H9 (cell line): ENCODE results near the gene FANCI. TPM values are rescaled to one million over a fixed set of nuclear protein-coding genes. Genes with fewer than 3 reads are reported as not detected.

ENCODE experiments used
- DNase-seq: peaks from one replicate; pipeline ENCODE4 v3.0.0-alpha.2; 2017
- H2AFZ ChIP-seq: one replicate; pipeline ENCODE4 v1.6.1; 2013; ENCODE audit warnings: mild to moderate bottlenecking, low read length, control low read depth, moderate library complexity
- H2AK5ac ChIP-seq: 2 replicates; pipeline ENCODE4 v1.6.1; 2013; ENCODE audit warnings: low read length, control low read depth, mixed read lengths; ENCODE audit not compliant: insufficient read length
- H2BK120ac ChIP-seq: one replicate; pipeline ENCODE4 v1.6.1; 2013; ENCODE audit warnings: low read depth, mild to moderate bottlenecking, low read length, control low read depth, inconsistent platforms; ENCODE audit not compliant: poor library complexity, severe bottlenecking
- H2BK12ac ChIP-seq: 2 replicates; pipeline ENCODE4 v1.6.1; 2013; ENCODE audit warnings: low read length, control low read depth, mixed read lengths, low read depth; ENCODE audit not compliant: insufficient read length
- H2BK15ac ChIP-seq: 2 replicates; pipeline ENCODE4 v1.6.1; 2013; ENCODE audit warnings: low read depth, low read length, control low read depth
- H2BK20ac ChIP-seq: one replicate; pipeline ENCODE4 v1.6.1; 2013; ENCODE audit warnings: low read depth, mild to moderate bottlenecking, low read length, control low read depth, inconsistent platforms; ENCODE audit not compliant: poor library complexity, severe bottlenecking
- H2BK5ac ChIP-seq: 2 replicates; pipeline ENCODE4 v1.6.1; 2013; ENCODE audit warnings: low read length, control low read depth, mixed read lengths; ENCODE audit not compliant: insufficient read length
- H3K14ac ChIP-seq: 2 replicates; pipeline ENCODE4 v1.6.1; 2013; ENCODE audit warnings: low read length, control low read depth; ENCODE audit not compliant: insufficient read depth
- H3K18ac ChIP-seq: 2 replicates; pipeline ENCODE4 v1.6.1; 2013; ENCODE audit warnings: low read depth, mild to moderate bottlenecking, mixed read lengths, low read length, control low read depth; ENCODE audit not compliant: insufficient read length
- H3K23ac ChIP-seq: 2 replicates; pipeline ENCODE4 v1.6.1; 2013; ENCODE audit warnings: low read length, control low read depth, mixed read lengths, low read depth; ENCODE audit not compliant: insufficient read length
- H3K23me2 ChIP-seq: 2 replicates; pipeline ENCODE4 v1.6.1; 2013; ENCODE audit warnings: low read depth, mild to moderate bottlenecking, mixed read lengths, low read length, control low read depth; ENCODE audit not compliant: insufficient read length, poor library complexity, severe bottlenecking
- H3K27ac ChIP-seq: 2 replicates; pipeline ENCODE4 v1.5.1; 2013; ENCODE audit warnings: low read length, control low read depth, mixed read lengths, low read depth; ENCODE audit not compliant: insufficient read length
- H3K27me3 ChIP-seq: 2 replicates; pipeline ENCODE4 v1.6.1; 2013; ENCODE audit warnings: low read length, control low read depth, inconsistent platforms; ENCODE audit not compliant: insufficient read depth
- H3K4ac ChIP-seq: 2 replicates; pipeline ENCODE4 v1.6.1; 2013; ENCODE audit warnings: low read depth, mild to moderate bottlenecking, control low read depth, inconsistent platforms, low read length, moderate library complexity
- H3K4me1 ChIP-seq: 2 replicates; pipeline ENCODE4 v1.6.1; 2013; ENCODE audit warnings: low read length, control low read depth, inconsistent platforms; ENCODE audit not compliant: insufficient read depth
- H3K4me2 ChIP-seq: 2 replicates; pipeline ENCODE4 v1.6.1; 2013; ENCODE audit warnings: low read length, control low read depth, mixed read lengths; ENCODE audit not compliant: insufficient read length, insufficient read depth
- H3K56ac ChIP-seq: 2 replicates; pipeline ENCODE4 v1.6.1; 2013; ENCODE audit warnings: low read depth, mild to moderate bottlenecking, mixed read lengths, low read length, control low read depth; ENCODE audit not compliant: insufficient read length
- H3K79me1 ChIP-seq: 2 replicates; pipeline ENCODE4 v1.6.1; 2013; ENCODE audit warnings: low read depth, mild to moderate bottlenecking, moderate library complexity, low read length, control low read depth, inconsistent platforms; ENCODE audit not compliant: insufficient read depth, poor library complexity, severe bottlenecking
- H3K79me2 ChIP-seq: 2 replicates; pipeline ENCODE4 v1.6.1; 2013; ENCODE audit warnings: low read length, control low read depth, inconsistent platforms; ENCODE audit not compliant: insufficient read depth
- H3K9ac ChIP-seq: 2 replicates; pipeline ENCODE4 v1.6.1; 2013; ENCODE audit warnings: low read length, control low read depth, mixed read lengths; ENCODE audit not compliant: insufficient read length; ENCODE audit errors: extremely low read depth
- H3K9me3 ChIP-seq: one replicate; pipeline ENCODE4 v1.6.1; 2013; ENCODE audit warnings: low read depth, low read length, inconsistent platforms; ENCODE audit not compliant: control insufficient read depth
- H3T11ph ChIP-seq: one replicate; pipeline ENCODE4 v1.6.1; 2013; ENCODE audit warnings: mild to moderate bottlenecking, low read length, control low read depth, inconsistent platforms
- H4K20me1 ChIP-seq: one replicate; pipeline ENCODE4 v1.6.1; 2013; ENCODE audit not compliant: control insufficient read depth, insufficient read length, insufficient read depth
- H4K5ac ChIP-seq: 2 replicates; pipeline ENCODE4 v1.6.1; 2013; ENCODE audit warnings: low read depth, mild to moderate bottlenecking, mixed read lengths, low read length, control low read depth; ENCODE audit not compliant: insufficient read length
- H4K8ac ChIP-seq: replicated peaks from 2 replicates; pipeline ENCODE4 v1.6.1; 2013; ENCODE audit warnings: low read length, control low read depth, mixed read lengths, low read depth; ENCODE audit not compliant: insufficient read length
- H4K91ac ChIP-seq: 2 replicates; pipeline ENCODE4 v1.6.1; 2013; ENCODE audit warnings: low read depth, mild to moderate bottlenecking, moderate library complexity, mixed read lengths, low read length, control low read depth; ENCODE audit not compliant: insufficient read length
- H3K27ac Mint-ChIP-seq, 3 experiments: 2 replicates in 2 of 3; 3 replicates in 1 of 3; pipeline ENCODE4 v1.8.0; 2020 to 2021; ENCODE audit warnings: mixed read lengths in 3 of 3, mild to moderate bottlenecking in 1 of 3, moderate library complexity in 1 of 3
- H3K27me3 Mint-ChIP-seq: 2 replicates; pipeline ENCODE4 v1.8.0; 2021; ENCODE audit warnings: low read depth, mild to moderate bottlenecking, moderate library complexity, mixed read lengths
- H3K36me3 Mint-ChIP-seq, 3 experiments: 2 replicates in 2 of 3; 3 replicates in 1 of 3; pipeline ENCODE4 v1.8.0; 2020 to 2021; ENCODE audit warnings: low read depth in 3 of 3, mixed read lengths in 3 of 3; ENCODE audit not compliant: insufficient read depth in 1 of 3
- H3K4me1 Mint-ChIP-seq, 2 experiments: 2 replicates each; pipeline ENCODE4 v1.8.0; 2020; ENCODE audit warnings: mixed read lengths in 2 of 2
- H3K4me3 Mint-ChIP-seq, 2 experiments: 2 replicates in 1 of 2; 3 replicates in 1 of 2; pipeline ENCODE4 v1.8.0; 2020 to 2021; ENCODE audit warnings: mild to moderate bottlenecking in 2 of 2, mixed read lengths in 2 of 2, moderate library complexity in 1 of 2
- H3K9me3 Mint-ChIP-seq, 2 experiments: 2 replicates in 1 of 2; 3 replicates in 1 of 2; pipeline ENCODE4 v1.8.0; 2020; ENCODE audit warnings: mild to moderate bottlenecking in 2 of 2, mixed read lengths in 2 of 2, moderate library complexity in 1 of 2
- CTCF ChIP-seq: fragments of 200-600 bp; sonication (generic); conservative IDR thresholded peaks from 3 replicates; pipeline ENCODE4 v1.8.0; 2021; ENCODE audit warnings: antibody characterized with exemption, mild to moderate bottlenecking
- WGBS: extraction: QIAGEN DNeasy Blood & Tissue Kit; methylation state at CpG from one replicate; pipeline ENCODE4 v1.1.7; 2013; ENCODE audit warnings: missing lambda C conversion rate, low lambda C conversion rate, mixed read lengths; ENCODE audit not compliant: insufficient read length; ENCODE audit errors: extremely low coverage; 5-methylcytosine and 5-hydroxymethylcytosine counted together
- total RNA-seq: library from RNA; stranded (reverse); gene quantifications from 2 replicates; pipeline ENCODE4 v1.2.1, GENCODE V29; 2021

The FANCI gene
- total RNA-seq, 1 experiment from 2014 or later = 106 TPM

- H2AFZ ChIP-seq = no peak overlapping the region
- H2AK5ac ChIP-seq = no peak overlapping the region
- no peak overlapping the region for H3K27ac ChIP-seq
- H3K9me3 ChIP-seq = no peaks in the 10 kb centered on the region
- H3K23me2 ChIP-seq = no peaks in the 10 kb centered on the region
- Mint-ChIP-seq H3K4me1 (no peaks in the 10 kb centered on the region), H3K27ac (no peak overlapping the region), H3K4me3 (no peak overlapping the region), H3K36me3 (peaks cover 40 to 87% (median 83%) of the 10 kb centered on the region in 3 experiments; a peak in 6 of 7 replicates), H3K27me3 (no peaks in the 10 kb centered on the region), H3K9me3 (no peaks in the 10 kb centered on the region)
- H3K14ac ChIP-seq = no peak overlapping the region
- no peak overlapping the region for H2BK12ac ChIP-seq
- no peak overlapping the region for H4K5ac ChIP-seq
- H3K79me2 ChIP-seq = no peaks in the 10 kb centered on the region
- no peak overlapping the region for H3K4me2 ChIP-seq
- H2BK15ac ChIP-seq = no peak overlapping the region
- no peak overlapping the region for H3K9ac ChIP-seq
- no CpG with 5 or more reads among the region's 3 CpGs for WGBS
- no peak overlapping the region for H2BK20ac ChIP-seq
- no peak overlapping the region for H3K56ac ChIP-seq
- TF ChIP-seq CTCF = no peak
- H3K18ac ChIP-seq = no peak overlapping the region
- no peaks in the 10 kb centered on the region for H4K20me1 ChIP-seq
- H2BK120ac ChIP-seq = no peak overlapping the region
- no peaks in the 10 kb centered on the region for H3K27me3 ChIP-seq
- H4K91ac ChIP-seq = no peak overlapping the region
- H3K23ac ChIP-seq = no peak overlapping the region
- H2BK5ac ChIP-seq = no peak overlapping the region
- H3K4ac ChIP-seq = no peak overlapping the region
- H3T11ph ChIP-seq = no peak overlapping the region
- H3K4me1 ChIP-seq = no peaks in the 10 kb centered on the region
- H4K8ac ChIP-seq = no peak overlapping the region
- DNase-seq = no peak
- H3K79me1 ChIP-seq = no peaks in the 10 kb centered on the region
Measured at GRCh38 chr15:89305395-89305794, 61.6 kb downstream of the FANCI start.
